Measurements from ENCODE around the gene ACAA1. TPM values are rescaled to one million over a fixed set of nuclear protein-coding genes. Genes with fewer than 3 reads are reported as not detected.
A peak's percentile ranks its signal among the peaks of the same experiment; 100 is the strongest.

ACAA1 gene
- total RNA-seq, 1 experiment from 2014 or later: 44.3 TPM

GRCh38 chr3:38119821-38120692 lies 16.9 kb downstream of the ACAA1 start:
- Mint-ChIP-seq H3K27me3 (ENCODE audit: low read depth) (peaks cover 14% of the 10 kb centered on the region), H3K36me3 (ENCODE audit: insufficient read depth in 1 of 3, low read depth in 3 of 3) (peaks cover 25 to 65% (median 42%) of the 10 kb centered on the region in 3 experiments; a peak in 6 of 7 replicates), H3K9me3 (no peaks in the 10 kb centered on the region; a peak in 1 of 5 replicates), H3K27ac (no peak overlapping the region), H3K4me1 (peaks cover 0 to 3% of the 10 kb centered on the region in 2 experiments; a peak in 1 of 4 replicates), H3K4me3 (no peak overlapping the region)
- Histone ChIP-seq H4K91ac (ENCODE audit: insufficient read length, low read depth, low read length) (no peak overlapping the region), H3K4me1 (ENCODE audit: insufficient read depth, low read length) (no peaks in the 10 kb centered on the region), H2AK5ac (ENCODE audit: insufficient read length, low read length) (no peak overlapping the region), H4K8ac (replicated peaks; ENCODE audit: insufficient read length, low read depth, low read length) (no peak overlapping the region), H3K14ac (ENCODE audit: insufficient read depth, low read length) (no peak overlapping the region), H3K23me2 (ENCODE audit: insufficient read length, low read depth, low read length, poor library complexity, severe bottlenecking) (no peaks in the 10 kb centered on the region), H3K27ac (ENCODE audit: insufficient read length, low read depth, low read length) (no peak overlapping the region), H2BK5ac (ENCODE audit: insufficient read length, low read length) (no peak overlapping the region), H3K27me3 (ENCODE audit: insufficient read depth, low read length) (no peaks in the 10 kb centered on the region), H3K79me2 (ENCODE audit: insufficient read depth, low read length) (no peaks in the 10 kb centered on the region), H3K9ac (ENCODE audit: extremely low read depth, insufficient read length, low read length) (no peak overlapping the region), H3K9me3 (ENCODE audit: control insufficient read depth, low read depth, low read length) (no peaks in the 10 kb centered on the region), H2BK120ac (ENCODE audit: low read depth, low read length, poor library complexity, severe bottlenecking) (no peak overlapping the region), H3K56ac (ENCODE audit: insufficient read length, low read depth, low read length) (no peak overlapping the region), H3K4ac (ENCODE audit: low read depth, low read length) (no peak overlapping the region), H2BK12ac (ENCODE audit: insufficient read length, low read depth, low read length) (no peak overlapping the region), H3K23ac (ENCODE audit: insufficient read length, low read depth, low read length) (no peak overlapping the region), H2BK15ac (ENCODE audit: low read depth, low read length) (no peak overlapping the region), H3K18ac (ENCODE audit: insufficient read length, low read depth, low read length) (no peak overlapping the region), H4K5ac (ENCODE audit: insufficient read length, low read depth, low read length) (no peak overlapping the region), H3T11ph (ENCODE audit: low read length) (no peak overlapping the region), H4K20me1 (ENCODE audit: control insufficient read depth, insufficient read depth, insufficient read length) (no peaks in the 10 kb centered on the region), H2AFZ (ENCODE audit: low read length) (no peak overlapping the region), H2BK20ac (ENCODE audit: low read depth, low read length, poor library complexity, severe bottlenecking) (no peak overlapping the region), H3K4me2 (ENCODE audit: insufficient read depth, insufficient read length, low read length) (no peak overlapping the region), H3K79me1 (ENCODE audit: insufficient read depth, low read depth, low read length, poor library complexity, severe bottlenecking) (no peaks in the 10 kb centered on the region)
- WGBS (ENCODE audit: extremely low coverage, insufficient read length, low lambda C conversion rate): no CpG with 5 or more reads among the region's 7 CpGs
- peak; percentile 20 for DNase-seq
- TF ChIP-seq CTCF (conservative IDR thresholded peaks at IDR 0.05): no peak
